LNCAP (cell line): ENCODE results near the gene ARSD.

Source experiments
- CTCF ChIP-seq: fragments of 450-650 bp; IDR thresholded peaks from 2 replicates; pipeline ENCODE4 v1.5.1; 2017; ENCODE audit warnings: mild to moderate bottlenecking

Gene ARSD

GRCh38 chrX:2872671-2873277, 56.4 kb downstream of the ARSD start:
- TF ChIP-seq CTCF: no peak

- TF ChIP-seq CTCF: no peak
Observed at GRCh38 chrX:2871831-2872230, 57.3 kb downstream of the ARSD start.

- TF ChIP-seq CTCF: no peak
Observed at GRCh38 chrX:2870650-2871049, 58.5 kb downstream of the ARSD start.

- TF ChIP-seq CTCF: no peak
Observed at GRCh38 chrX:2867206-2867605, 61.9 kb downstream of the ARSD start.

- no peak for TF ChIP-seq CTCF
Observed at GRCh38 chrX:2863646-2864045, 65.5 kb downstream of the ARSD start.

- no peak for TF ChIP-seq CTCF
Observed at GRCh38 chrX:2862404-2862803, 66.7 kb downstream of the ARSD start.

GRCh38 chrX:2859197-2859797, 69.8 kb downstream of the ARSD start:
- TF ChIP-seq CTCF: no peak

GRCh38 chrX:2857566-2857965, 71.6 kb downstream of the ARSD start:
- TF ChIP-seq CTCF: no peak
